Activated naive CD4-positive, alpha-beta T cell treated with anti-CD3 and anti-CD28 coated beads for 36 hours (primary cell): ENCODE results near the gene SCRN2. TPM values are rescaled to one million over a fixed set of nuclear protein-coding genes. Genes with fewer than 3 reads are reported as not detected.

Experiments used
- CTCF ChIA-PET: fragments of 350-600 bp; sonication (Branson Sonifier 250); formaldehyde crosslinking; loops from one replicate; lab custom pipeline; 2021; ENCODE audit warnings: antibody characterized with exemption; lab: Charles Lee
- DNase-seq: peaks from one replicate; pipeline ENCODE4 v3.0.0-alpha.2; 2020
- H3K27ac Mint-ChIP-seq: one replicate; pipeline ENCODE4 v1.8.0; 2021; ENCODE audit warnings: mild to moderate bottlenecking, mixed read lengths
- H3K27me3 Mint-ChIP-seq: one replicate; pipeline ENCODE4 v1.8.0; 2021; ENCODE audit warnings: low read depth, mixed read lengths
- H3K36me3 Mint-ChIP-seq: one replicate; pipeline ENCODE4 v1.8.0; 2021; ENCODE audit warnings: low read depth, mixed read lengths
- H3K4me1 Mint-ChIP-seq: one replicate; pipeline ENCODE4 v1.8.0; 2021; ENCODE audit warnings: low read depth, mixed read lengths
- H3K4me3 Mint-ChIP-seq: one replicate; pipeline ENCODE4 v1.8.0; 2021; ENCODE audit warnings: mild to moderate bottlenecking, moderate library complexity, mixed read lengths
- H3K9me3 Mint-ChIP-seq: one replicate; pipeline ENCODE4 v1.8.0; 2021; ENCODE audit warnings: mixed read lengths
- intact Hi-C: fragments of 100-400 bp; cut with micrococcal nuclease; formaldehyde crosslinking; loops from one replicate; pipeline ENCODE4 v1.15.1; 2023
- total RNA-seq, 2 experiments: library from RNA; stranded (reverse); gene quantifications; one replicate each; pipeline ENCODE4 v1.2.3, GENCODE V29; 2021

SCRN2 gene
- total RNA-seq, 2 experiments from 2014 or later = 15.1 to 16.3 TPM

DNA sequence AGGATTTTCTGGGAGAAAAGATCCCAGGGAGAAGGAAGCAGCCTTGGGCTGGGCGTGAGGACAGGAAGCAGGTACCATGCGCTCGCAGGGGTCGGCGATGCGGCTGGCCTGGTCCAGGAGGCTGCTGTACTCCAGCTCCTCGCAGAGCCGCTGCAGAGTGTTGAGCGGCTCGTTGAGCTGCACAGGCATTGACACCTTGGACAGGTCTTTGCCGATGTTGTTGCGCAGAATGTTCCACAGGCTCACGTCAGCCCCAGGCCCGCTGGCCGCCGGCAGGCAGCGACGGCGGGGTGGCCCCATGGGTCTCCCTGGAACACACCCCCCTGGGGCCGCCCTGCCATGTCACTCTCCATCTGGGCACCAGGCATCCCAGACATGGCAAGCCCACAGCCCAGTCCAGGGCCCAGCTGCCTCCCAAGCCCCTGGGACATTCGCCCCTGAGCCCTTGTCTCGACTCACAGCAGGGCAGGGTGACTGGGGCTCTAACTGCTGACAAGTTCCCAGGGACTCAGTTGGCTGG is 27.5 kb downstream of the SCRN2 start:
- intact Hi-C loops = no loop called here
- Mint-ChIP-seq H3K27me3 (no peaks in the 10 kb centered on the region), H3K4me1 (peaks cover 11% of the 10 kb centered on the region), H3K36me3 (peaks cover 23% of the 10 kb centered on the region), H3K27ac (no peak overlapping the region), H3K9me3 (no peaks in the 10 kb centered on the region), H3K4me3 (no peak overlapping the region)
- CTCF ChIA-PET = interaction anchor here (0.6 kb wide), 1 partner anchor 182 kb away, joined by 3 read pairs; no protein-coding TSS in a partner anchor
- DNase-seq = no peak

DNA sequence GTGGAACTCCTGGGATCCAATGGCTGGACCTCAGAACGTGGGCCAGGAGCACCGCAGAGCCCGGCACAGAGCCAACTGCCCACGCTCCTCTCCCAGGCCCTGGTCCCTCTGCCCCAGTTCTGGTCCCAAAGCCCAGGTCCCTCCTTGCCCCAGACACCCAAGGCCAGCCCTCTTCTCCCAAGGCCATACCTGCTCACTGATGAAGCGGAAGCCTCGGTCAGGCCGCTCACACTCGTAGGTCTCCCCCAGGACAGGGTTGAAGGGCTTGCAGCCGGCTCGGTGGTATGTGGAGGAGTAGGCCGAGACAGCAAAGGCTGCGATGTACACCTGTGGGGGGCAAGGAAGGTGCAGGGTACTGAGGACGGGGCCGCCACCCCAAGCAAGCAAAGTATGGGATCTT is 28.0 kb downstream of the SCRN2 start:
- H3K27me3 Mint-ChIP-seq = no peaks in the 10 kb centered on the region
- peaks cover 23% of the 10 kb centered on the region for H3K36me3 Mint-ChIP-seq
- H3K4me1 Mint-ChIP-seq = peaks cover 11% of the 10 kb centered on the region
- no peak for DNase-seq
- no peak overlapping the region for H3K27ac Mint-ChIP-seq
- H3K9me3 Mint-ChIP-seq = no peaks in the 10 kb centered on the region
- CTCF ChIA-PET = interaction anchor here (0.5 kb wide), 1 partner anchor 197 kb away, joined by 3 read pairs; no protein-coding TSS in a partner anchor
- intact Hi-C loops = no loop called here
- H3K4me3 Mint-ChIP-seq = no peak overlapping the region

DNA sequence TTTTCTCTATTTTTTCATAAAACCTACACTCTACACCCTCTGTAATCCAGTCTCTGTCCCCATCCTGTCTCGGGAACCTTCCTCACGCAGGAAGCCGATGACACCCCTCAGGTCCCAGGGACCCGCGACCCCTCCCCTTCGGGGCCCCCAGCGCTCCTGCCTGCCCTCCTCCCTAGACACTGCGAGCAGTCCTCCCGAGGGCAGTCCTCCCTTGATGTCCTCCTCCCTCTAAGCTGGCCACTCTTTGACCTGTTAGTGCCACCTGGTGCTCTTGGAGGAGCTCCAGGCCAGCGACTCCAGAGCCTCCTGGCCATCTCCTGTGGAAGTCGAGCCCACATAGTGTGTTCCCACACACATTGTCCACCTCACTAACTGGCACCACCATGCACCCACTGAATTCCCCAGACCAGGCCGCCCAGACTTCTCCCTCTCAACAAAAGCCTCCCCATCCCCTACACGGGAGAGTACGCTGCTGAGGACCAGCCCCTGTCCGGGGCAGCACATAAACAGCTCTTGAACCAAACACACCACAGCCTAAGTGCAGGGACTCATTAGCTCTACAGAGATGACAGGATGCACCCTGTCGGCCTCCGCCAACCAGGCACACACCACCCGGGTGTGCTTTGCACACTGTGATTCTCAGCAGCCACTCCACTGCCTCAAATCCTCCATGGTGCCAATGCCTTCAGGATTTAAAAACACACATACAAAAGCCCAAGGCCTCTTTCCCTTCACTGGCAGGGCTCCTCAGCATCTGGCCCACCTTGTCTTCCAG is 28.7 kb downstream of the SCRN2 start:
- Mint-ChIP-seq H3K9me3 (no peaks in the 10 kb centered on the region), H3K4me3 (no peak overlapping the region), H3K36me3 (peaks cover 20% of the 10 kb centered on the region), H3K27ac (no peak overlapping the region), H3K27me3 (no peaks in the 10 kb centered on the region), H3K4me1 (peaks cover 11% of the 10 kb centered on the region)
- intact Hi-C loops = no loop called here
- DNase-seq = no peak
- CTCF ChIA-PET = interaction anchor here (0.5 kb wide), 1 partner anchor 197 kb away, joined by 3 read pairs; no protein-coding TSS in a partner anchor

DNA sequence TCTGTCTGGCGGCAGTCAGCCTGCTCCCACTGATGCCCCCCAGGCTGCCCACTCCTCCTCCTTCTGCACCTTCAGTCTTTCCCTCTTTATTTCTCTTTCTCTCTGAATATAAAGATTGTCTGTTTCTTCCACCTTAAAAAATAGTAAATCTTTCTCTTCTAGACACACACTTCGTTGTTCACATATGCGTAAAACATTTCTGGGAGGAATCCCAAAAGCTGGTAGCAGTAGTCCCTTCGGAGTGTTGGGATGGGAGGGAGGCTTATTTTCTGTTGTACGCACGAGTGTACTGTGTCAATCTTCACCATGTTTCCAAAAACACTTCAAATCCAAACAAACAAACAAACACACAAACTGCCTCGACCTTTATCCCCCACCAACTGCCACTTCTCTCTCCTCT is 29.4 kb downstream of the SCRN2 start:
- Mint-ChIP-seq H3K9me3 (no peaks in the 10 kb centered on the region), H3K27me3 (no peaks in the 10 kb centered on the region), H3K4me3 (no peak overlapping the region), H3K27ac (peak overlapping the region; percentile 2), H3K4me1 (peaks cover 11% of the 10 kb centered on the region), H3K36me3 (peaks cover 20% of the 10 kb centered on the region)
- DNase-seq = no peak
- intact Hi-C loops = no loop called here
- CTCF ChIA-PET = no interaction called here

DNA sequence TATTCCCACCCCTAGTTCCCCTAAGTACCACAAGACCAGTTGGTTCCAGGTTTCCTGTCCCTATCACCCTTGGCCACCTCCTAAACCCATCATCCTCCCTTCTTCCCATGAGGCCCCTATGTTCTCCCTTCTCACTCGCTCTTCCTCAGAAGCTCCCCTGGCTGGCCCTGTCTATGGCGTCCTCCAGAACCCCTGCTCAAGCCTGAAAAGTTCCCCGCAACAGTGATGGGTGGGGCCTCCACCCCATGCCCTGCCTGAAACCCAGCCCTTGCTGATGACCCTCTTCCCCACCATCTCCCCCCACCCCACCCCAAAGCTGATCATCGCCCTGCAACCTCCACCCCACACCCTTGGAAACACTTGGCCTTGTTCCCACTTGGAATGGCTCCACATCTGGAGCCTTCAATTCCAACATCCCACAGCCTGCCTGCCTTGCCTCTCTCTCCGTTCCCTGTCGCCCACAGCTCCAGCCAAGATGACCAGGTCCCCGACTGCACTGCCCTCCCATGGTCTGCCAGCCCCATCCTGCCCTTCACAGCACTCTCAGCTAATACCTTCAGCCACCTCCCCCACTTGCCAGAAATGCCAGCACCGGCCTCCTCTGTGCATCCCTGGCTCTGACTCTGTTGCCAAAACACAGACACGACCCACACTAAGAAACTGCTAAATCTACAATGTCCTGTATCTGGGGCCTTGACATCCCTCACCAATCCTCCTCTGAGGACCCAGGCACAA is 30.0 kb downstream of the SCRN2 start:
- H3K27me3 Mint-ChIP-seq = no peaks in the 10 kb centered on the region

DNA sequence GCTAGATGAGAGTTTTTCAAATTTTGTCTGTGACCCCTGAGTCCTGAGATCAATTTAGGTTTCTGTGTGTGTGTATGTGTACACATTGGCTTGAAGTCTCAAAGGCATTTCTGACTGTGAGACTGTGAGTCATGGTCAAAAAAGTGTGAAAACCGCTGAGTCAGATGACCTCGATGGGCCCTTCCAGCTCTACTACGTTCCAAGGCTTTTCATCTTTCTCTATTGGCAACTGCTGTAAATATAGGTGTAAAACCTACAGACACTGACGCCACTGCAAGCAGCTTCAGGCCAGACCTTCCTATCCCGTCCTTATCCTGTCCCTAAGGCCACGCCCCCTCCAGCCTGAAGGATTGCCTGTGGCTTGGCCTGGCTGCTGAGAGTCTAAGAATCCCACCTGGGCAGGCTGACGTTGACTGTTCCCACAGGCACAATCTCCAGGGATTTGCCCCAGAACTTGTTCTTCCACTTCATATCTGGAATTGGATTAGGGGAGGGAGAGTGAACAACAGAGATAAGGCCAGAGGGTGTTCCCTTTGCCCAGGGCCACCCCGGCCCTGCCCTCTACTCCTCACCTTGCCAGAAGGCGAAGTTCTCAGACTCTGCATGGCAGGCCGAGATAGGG is 30.8 kb downstream of the SCRN2 start:
- no peaks in the 10 kb centered on the region for H3K9me3 Mint-ChIP-seq
- no peak overlapping the region for H3K4me3 Mint-ChIP-seq
- CTCF ChIA-PET = no interaction called here
- peaks cover 19% of the 10 kb centered on the region for H3K36me3 Mint-ChIP-seq
- H3K4me1 Mint-ChIP-seq = peaks cover 11% of the 10 kb centered on the region
- intact Hi-C loops = no loop called here
- peak overlapping the region; percentile 28 for H3K27ac Mint-ChIP-seq
- DNase-seq = peak; percentile 51
- H3K27me3 Mint-ChIP-seq = no peaks in the 10 kb centered on the region

More for the DNA sequence above, 30.0 kb downstream of the SCRN2 start:
- Mint-ChIP-seq H3K27ac (peak overlapping the region; percentile 2), H3K9me3 (no peaks in the 10 kb centered on the region), H3K36me3 (peaks cover 19% of the 10 kb centered on the region), H3K4me3 (no peak overlapping the region), H3K4me1 (peaks cover 11% of the 10 kb centered on the region)
- intact Hi-C loops = no loop called here
- CTCF ChIA-PET = no interaction called here
- DNase-seq = no peak

DNA sequence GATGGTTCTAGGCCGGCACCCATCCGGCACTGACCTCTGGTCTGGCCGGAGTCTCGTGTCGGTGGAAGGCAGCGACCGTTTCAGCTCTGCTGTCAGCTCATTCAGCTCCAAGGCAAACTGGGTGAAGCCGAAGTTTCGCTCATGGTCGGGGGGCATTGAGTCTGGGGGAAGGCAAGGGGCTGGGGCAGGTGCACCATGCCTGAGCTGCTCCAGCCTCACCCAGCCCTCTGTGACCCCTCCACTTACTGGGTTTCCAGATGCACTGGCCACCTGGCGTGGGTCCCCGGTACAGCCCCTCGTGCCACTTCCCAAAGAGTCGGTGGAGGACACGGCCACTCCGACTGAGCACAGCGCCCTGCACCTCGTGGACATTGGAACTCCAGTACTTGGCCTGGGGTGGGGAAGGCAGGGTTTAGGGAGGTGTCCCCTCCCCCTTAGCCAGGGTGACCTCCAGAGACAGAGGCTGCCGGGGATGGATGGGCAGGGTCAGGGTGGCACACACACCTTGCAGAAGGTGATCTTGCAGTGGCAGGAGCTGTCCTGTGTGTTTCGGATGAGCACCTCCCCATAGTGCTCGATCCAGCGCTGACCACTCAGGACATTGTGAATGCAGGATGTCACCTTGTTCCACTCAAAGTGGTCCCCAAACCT is 32.1 kb downstream of the SCRN2 start:
- Mint-ChIP-seq H3K9me3 (no peaks in the 10 kb centered on the region), H3K36me3 (peaks cover 16% of the 10 kb centered on the region), H3K4me1 (peaks cover 11% of the 10 kb centered on the region), H3K4me3 (no peak overlapping the region), H3K27me3 (no peaks in the 10 kb centered on the region), H3K27ac (no peak overlapping the region)
- DNase-seq = no peak
- intact Hi-C loops = no loop called here
- CTCF ChIA-PET = no interaction called here

DNA sequence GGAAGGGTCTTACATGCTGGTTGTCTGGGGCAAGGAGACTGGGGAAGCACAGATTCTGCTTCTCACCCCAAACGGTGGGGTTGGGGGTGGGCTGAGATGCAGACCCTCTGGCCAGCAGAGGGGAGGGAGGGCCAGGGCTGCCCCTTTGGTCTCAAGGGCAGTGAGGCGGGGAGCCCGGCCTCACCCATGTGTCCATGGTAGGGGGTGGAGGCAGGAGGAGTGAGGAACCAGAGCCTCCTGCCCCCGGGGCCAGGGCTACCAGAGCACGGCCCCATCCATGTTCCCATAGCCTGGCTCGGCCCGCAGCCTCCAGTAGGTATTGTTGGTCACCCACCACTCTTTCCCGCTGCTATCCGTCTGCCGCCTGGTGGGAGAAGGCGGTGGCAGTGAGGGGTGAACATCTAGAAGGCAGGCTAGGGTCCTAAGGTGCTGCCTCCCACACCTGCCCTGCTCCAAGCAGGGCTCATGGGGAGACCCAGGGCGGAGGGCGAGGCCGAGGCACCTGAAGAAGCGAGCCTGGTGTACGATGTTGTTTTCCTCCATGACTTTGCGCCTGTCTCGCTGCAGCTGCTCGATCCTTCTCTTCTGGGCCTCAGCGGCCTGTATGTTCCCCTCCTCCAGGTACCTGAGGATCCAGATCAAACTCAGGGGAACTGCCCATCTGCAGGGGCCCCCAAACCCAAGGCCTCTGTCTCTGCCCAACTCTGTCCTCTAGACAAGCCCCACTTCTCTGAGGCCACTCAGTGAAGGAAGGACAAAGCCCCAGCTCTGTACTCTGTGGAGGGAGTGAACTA is 32.8 kb downstream of the SCRN2 start:
- CTCF ChIA-PET = no interaction called here
- H3K4me1 Mint-ChIP-seq = peaks cover 11% of the 10 kb centered on the region
- intact Hi-C loops = no loop called here
- H3K36me3 Mint-ChIP-seq = peaks cover 16% of the 10 kb centered on the region
- no peaks in the 10 kb centered on the region for H3K27me3 Mint-ChIP-seq
- no peak overlapping the region for H3K27ac Mint-ChIP-seq
- no peak overlapping the region for H3K4me3 Mint-ChIP-seq
- DNase-seq = no peak
- no peaks in the 10 kb centered on the region for H3K9me3 Mint-ChIP-seq

DNA sequence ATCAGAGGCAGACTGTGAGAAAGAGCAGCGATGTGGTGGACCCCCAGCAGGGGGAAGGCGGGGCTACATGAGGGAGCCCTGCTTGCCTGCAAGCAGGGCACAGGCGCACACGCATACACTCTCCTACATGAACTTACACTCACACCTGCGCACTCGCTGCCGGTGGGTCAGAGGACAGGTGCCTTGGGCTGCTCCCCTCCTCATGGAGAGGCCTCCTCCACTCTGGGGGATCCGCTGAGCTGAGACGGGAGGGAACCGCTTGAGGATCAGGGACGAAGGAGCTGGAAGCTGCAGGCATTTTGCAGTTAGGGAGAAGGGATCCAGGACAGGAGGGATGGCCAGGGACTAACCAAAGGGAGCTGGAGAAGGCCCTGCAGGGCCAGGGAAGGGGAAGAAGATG is 33.7 kb downstream of the SCRN2 start:
- no peak overlapping the region for H3K4me3 Mint-ChIP-seq
- peaks cover 11% of the 10 kb centered on the region for H3K36me3 Mint-ChIP-seq
- H3K27me3 Mint-ChIP-seq = no peaks in the 10 kb centered on the region
- peaks cover 11% of the 10 kb centered on the region for H3K4me1 Mint-ChIP-seq
- DNase-seq = no peak
- intact Hi-C loops = no loop called here
- no peak overlapping the region for H3K27ac Mint-ChIP-seq
- CTCF ChIA-PET = no interaction called here
- H3K9me3 Mint-ChIP-seq = no peaks in the 10 kb centered on the region

DNA sequence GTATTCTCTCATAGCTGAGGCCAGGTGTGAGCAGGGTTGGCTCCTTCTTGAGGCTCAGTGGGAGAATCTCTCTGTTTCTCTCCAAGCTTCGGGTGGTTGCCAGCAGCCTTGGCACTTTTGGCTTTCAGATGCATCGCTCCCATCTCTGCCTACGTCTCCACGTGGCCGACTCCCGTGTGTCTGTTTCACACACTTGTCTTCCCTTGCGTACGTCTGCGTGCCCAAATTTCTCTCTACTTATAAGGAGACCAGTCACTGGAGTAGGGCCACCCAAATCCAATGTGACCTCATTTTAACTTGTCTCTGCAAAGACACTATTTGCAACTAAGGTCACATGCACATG is 34.2 kb downstream of the SCRN2 start:
- peaks cover 11% of the 10 kb centered on the region for H3K4me1 Mint-ChIP-seq
- H3K4me3 Mint-ChIP-seq = no peak overlapping the region
- H3K36me3 Mint-ChIP-seq = peaks cover 7% of the 10 kb centered on the region
- H3K9me3 Mint-ChIP-seq = no peaks in the 10 kb centered on the region
- no peak overlapping the region for H3K27ac Mint-ChIP-seq
- CTCF ChIA-PET = no interaction called here
- intact Hi-C loops = no loop called here
- DNase-seq = no peak
- no peaks in the 10 kb centered on the region for H3K27me3 Mint-ChIP-seq

DNA sequence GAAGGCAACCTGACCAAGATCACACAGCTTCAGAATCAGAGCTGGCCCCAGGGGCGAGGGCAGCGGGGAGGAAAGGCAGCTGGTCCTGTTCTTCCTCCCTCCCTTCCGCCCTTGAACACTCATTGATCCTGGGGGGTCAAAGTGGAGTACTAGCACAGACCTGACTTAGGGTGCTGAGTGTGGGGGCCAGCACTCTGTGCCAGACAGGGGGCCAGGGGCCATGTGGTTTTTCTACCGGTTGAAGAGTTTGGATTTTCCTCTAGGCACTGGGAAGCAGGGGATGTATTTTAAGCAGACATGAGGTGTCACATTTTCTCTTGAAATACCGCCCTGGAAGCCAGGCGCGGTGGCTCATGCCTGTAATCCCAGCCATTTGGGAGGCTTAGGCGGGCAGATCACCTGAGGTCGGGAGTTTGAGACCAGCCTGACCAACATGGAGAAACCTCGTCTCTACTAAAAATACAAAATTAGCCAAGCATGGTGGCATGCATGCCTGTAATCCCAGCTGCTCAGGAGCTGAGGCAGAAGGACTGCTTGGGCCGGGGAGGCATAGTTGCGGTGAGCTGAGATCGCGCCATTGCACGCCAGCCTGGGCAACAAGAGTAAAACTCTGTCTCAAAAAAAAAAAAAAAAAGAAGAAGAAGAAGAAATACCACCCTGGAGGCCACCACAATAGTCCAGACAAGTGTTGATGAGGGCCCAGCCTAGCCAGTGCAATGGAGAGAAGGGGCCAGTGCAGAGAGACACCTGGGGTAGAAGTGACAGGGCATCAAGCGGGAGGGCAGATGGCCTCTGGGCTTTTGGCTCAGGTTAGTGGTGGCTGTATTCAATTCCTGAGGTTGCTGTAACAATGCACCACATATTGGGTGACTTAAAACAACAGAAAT is 34.8 kb downstream of the SCRN2 start:
- Mint-ChIP-seq H3K4me3 (no peak overlapping the region), H3K36me3 (peaks cover 1% of the 10 kb centered on the region), H3K27ac (no peak overlapping the region), H3K9me3 (no peaks in the 10 kb centered on the region), H3K4me1 (peaks cover 7% of the 10 kb centered on the region), H3K27me3 (no peaks in the 10 kb centered on the region)
- DNase-seq = no peak
- intact Hi-C loops = no loop called here
- CTCF ChIA-PET = interaction anchor here (0.7 kb wide), 1 partner anchor 762 kb away, joined by 3 read pairs; no protein-coding TSS in a partner anchor
